Dermis lymphatic vessel endothelial cell (primary cell): ENCODE results near the gene USP17L26. TPM values are rescaled to one million over a fixed set of nuclear protein-coding genes. Genes with fewer than 3 reads are reported as not detected.

Experiments
- total RNA-seq: library from RNA; depleted of rRNA; stranded (reverse); fragments of >200 nt; gene quantifications from 2 replicates; pipeline ENCODE4 v1.2.1, GENCODE V29; 2014

USP17L26 gene
- not detected in 2 replicates for total RNA-seq

GRCh38 chr4:9334358-9334757 is at the start of gene USP17L26:
TSS of gene USP17L26 (plus strand) at chr4:9334658. CDS start at chr4:9334658, 0 bp downstream.

GRCh38 chr4:9324865-9325264 is 9.6 kb upstream of the USP17L26 start, which contains the start of gene USP17L24:
TSS of gene USP17L24 (plus strand) at chr4:9325165. CDS start at chr4:9325165, 0 bp downstream.

GRCh38 chr4:9329611-9330010 is 4.8 kb upstream of the USP17L26 start, which contains the start of gene USP17L25:
TSS of gene USP17L25 (plus strand) at chr4:9329911. CDS start at chr4:9329911, 0 bp downstream.

DNA sequence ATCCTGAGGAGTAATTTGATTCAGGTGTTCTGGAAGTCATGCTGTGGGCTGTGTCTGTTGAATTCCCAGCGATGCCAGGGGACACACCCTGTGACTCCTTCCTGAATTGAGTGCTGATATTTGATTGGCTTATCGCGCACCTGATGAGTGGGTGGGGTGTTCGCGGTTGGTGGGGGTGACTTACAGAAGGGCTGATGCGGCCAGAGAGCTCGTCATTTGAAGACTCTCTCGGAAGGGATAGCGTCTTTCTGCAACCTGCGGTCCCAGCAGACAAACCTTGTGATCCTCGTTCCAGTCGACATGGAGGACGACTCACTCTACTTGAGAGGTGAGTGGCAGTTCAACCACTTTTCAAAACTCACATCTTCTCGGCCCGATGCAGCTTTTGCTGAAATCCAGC is 4.6 kb downstream of the USP17L26 start, which contains the start of gene USP17L5:
Gene USP17L5 (plus strand): TSS at position 301 of the 400 bp plus-strand sequence. CDS start 0 bp downstream, at position 301.

DNA sequence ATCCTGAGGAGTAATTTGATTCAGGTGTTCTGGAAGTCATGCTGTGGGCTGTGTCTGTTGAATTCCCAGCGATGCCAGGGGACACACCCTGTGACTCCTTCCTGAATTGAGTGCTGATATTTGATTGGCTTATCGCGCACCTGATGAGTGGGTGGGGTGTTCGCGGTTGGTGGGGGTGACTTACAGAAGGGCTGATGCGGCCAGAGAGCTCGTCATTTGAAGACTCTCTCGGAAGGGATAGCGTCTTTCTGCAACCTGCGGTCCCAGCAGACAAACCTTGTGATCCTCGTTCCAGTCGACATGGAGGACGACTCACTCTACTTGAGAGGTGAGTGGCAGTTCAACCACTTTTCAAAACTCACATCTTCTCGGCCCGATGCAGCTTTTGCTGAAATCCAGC is 9.4 kb downstream of the USP17L26 start, which contains the start of gene USP17L27:
Gene USP17L27 (plus strand): TSS at position 301 of the 400 bp plus-strand sequence. CDS start 0 bp downstream, at position 301.

DNA sequence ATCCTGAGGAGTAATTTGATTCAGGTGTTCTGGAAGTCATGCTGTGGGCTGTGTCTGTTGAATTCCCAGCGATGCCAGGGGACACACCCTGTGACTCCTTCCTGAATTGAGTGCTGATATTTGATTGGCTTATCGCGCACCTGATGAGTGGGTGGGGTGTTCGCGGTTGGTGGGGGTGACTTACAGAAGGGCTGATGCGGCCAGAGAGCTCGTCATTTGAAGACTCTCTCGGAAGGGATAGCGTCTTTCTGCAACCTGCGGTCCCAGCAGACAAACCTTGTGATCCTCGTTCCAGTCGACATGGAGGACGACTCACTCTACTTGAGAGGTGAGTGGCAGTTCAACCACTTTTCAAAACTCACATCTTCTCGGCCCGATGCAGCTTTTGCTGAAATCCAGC is 14.1 kb downstream of the USP17L26 start, which contains the start of gene USP17L28:
Gene USP17L28 (plus strand): TSS at position 301 of the 400 bp plus-strand sequence. CDS start 0 bp downstream, at position 301.

GRCh38 chr4:9353338-9353737 is 18.9 kb downstream of the USP17L26 start, which contains the start of gene USP17L29:
TSS of gene USP17L29 (plus strand) at chr4:9353638. CDS start at chr4:9353638, 0 bp downstream.

GRCh38 chr4:9362829-9363228 is 28.4 kb downstream of the USP17L26 start, which contains the start of gene USP17L30:
TSS of gene USP17L30 (plus strand) at chr4:9363129. CDS start at chr4:9363129, 0 bp downstream.

Other genes with a start within 250 kb of the USP17L26 start
- not detected in 2 replicates for gene FAM90A26, start 164.2 kb upstream of the USP17L26 start, total RNA-seq
- gene USP17L10, start 124.0 kb upstream of the USP17L26 start, total RNA-seq, result not detected in 2 replicates
- gene USP17L11, start 119.3 kb upstream of the USP17L26 start, total RNA-seq, result not detected in 2 replicates
- not detected in 2 replicates for gene USP17L12, start 114.5 kb upstream of the USP17L26 start, total RNA-seq
- gene USP17L13, start 109.8 kb upstream of the USP17L26 start, total RNA-seq, result not detected in 2 replicates
- gene USP17L15, start 100.3 kb upstream of the USP17L26 start, total RNA-seq, result not detected in 2 replicates
- gene USP17L17, start 90.8 kb upstream of the USP17L26 start, total RNA-seq, result not detected in 2 replicates
- not detected in 2 replicates for gene USP17L18, start 86.0 kb upstream of the USP17L26 start, total RNA-seq
- not detected in 2 replicates for gene USP17L19, start 81.3 kb upstream of the USP17L26 start, total RNA-seq
- gene USP17L20, start 76.5 kb upstream of the USP17L26 start, total RNA-seq, result not detected in 2 replicates
- not detected in 2 replicates for gene USP17L21, start 71.8 kb upstream of the USP17L26 start, total RNA-seq
- not detected in 2 replicates for gene USP17L22, start 67.0 kb upstream of the USP17L26 start, total RNA-seq
- gene USP17L24, start 9.5 kb upstream of the USP17L26 start, total RNA-seq, result not detected in 2 replicates
- gene USP17L25, start 4.7 kb upstream of the USP17L26 start, total RNA-seq, result not detected in 2 replicates
- not detected in 2 replicates for gene USP17L5, start 4.7 kb downstream of the USP17L26 start, total RNA-seq
- not detected in 2 replicates for gene USP17L27, start 9.5 kb downstream of the USP17L26 start, total RNA-seq
- not detected in 2 replicates for gene USP17L28, start 14.2 kb downstream of the USP17L26 start, total RNA-seq
- gene USP17L29, start 19.0 kb downstream of the USP17L26 start, total RNA-seq, result not detected in 2 replicates
- gene USP17L30, start 28.5 kb downstream of the USP17L26 start, total RNA-seq, result not detected in 2 replicates
- gene DEFB131A, start 109.8 kb downstream of the USP17L26 start, total RNA-seq, result not detected in 2 replicates